Panc1 (cell line): ENCODE data around the gene CDK6. TPM values are rescaled to one million over a fixed set of nuclear protein-coding genes. Genes with fewer than 3 reads are reported as not detected.

Experiments used
- ATAC-seq: fragments of 200-7000 bp; cut with Tn5 transposase; 2 replicates; pipeline ENCODE4 v1.9.1; 2020; ENCODE audit warnings: mild to moderate bottlenecking, moderate library complexity
- BruUV-seq: library from RNA; stranded (reverse); fragments of 400-500 nt; replicated peaks from 2 replicates; lab custom pipeline; 2021; lab: Mats Ljungman, UMichigan
- CTCF ChIA-PET: fragments of 300-600 bp; sonication (Branson Sonifier 250); formaldehyde crosslinking; loops from one replicate; lab custom pipeline; 2022; ENCODE audit warnings: antibody characterized with exemption; lab: Charles Lee
- POLR2A ChIA-PET: fragments of 300-600 bp; sonication (Branson Sonifier 250); formaldehyde crosslinking; loops from one replicate; lab custom pipeline; 2022; ENCODE audit warnings: antibody characterized with exemption; lab: Charles Lee
- DNase-seq: peaks from one replicate; pipeline ENCODE4 v3.0.0-alpha.2; 2010; ENCODE audit warnings: low read depth, low spot score
- H3K27ac ChIP-seq: 2 replicates; pipeline ENCODE4 v1.5.1; 2011; ENCODE audit warnings: mild to moderate bottlenecking, low read length, inconsistent platforms
- H3K27me3 ChIP-seq: fragments of 200-500 bp; sonication (Bioruptor generic); 2 replicates; pipeline ENCODE4 v1.6.0; 2014; ENCODE audit warnings: low read length, inconsistent platforms; ENCODE audit not compliant: control insufficient read depth, insufficient read depth
- H3K36me3 ChIP-seq: fragments of 200-500 bp; sonication (Bioruptor generic); 2 replicates; pipeline ENCODE4 v1.5.1; 2014; ENCODE audit warnings: inconsistent platforms, mild to moderate bottlenecking, low read length, moderate library complexity; ENCODE audit not compliant: control insufficient read depth, insufficient read depth
- H3K4me1 ChIP-seq: 2 replicates; pipeline ENCODE4 v1.5.1; 2011; ENCODE audit warnings: inconsistent platforms, mild to moderate bottlenecking, low read length, moderate library complexity; ENCODE audit not compliant: control insufficient read depth, insufficient read depth
- H3K4me3 ChIP-seq, 2 experiments: 2 replicates each; pipeline ENCODE4 v1.5.1; 2011 to 2012; ENCODE audit warnings: low read depth in 2 of 2, low read length in 2 of 2, mild to moderate bottlenecking in 2 of 2, inconsistent platforms in 1 of 2, moderate library complexity in 1 of 2
- H3K9me3 ChIP-seq: fragments of 200-500 bp; sonication (Bioruptor generic); 2 replicates; pipeline ENCODE4 v1.5.1; 2014; ENCODE audit warnings: low read depth, mild to moderate bottlenecking, inconsistent platforms, low read length, moderate library complexity; ENCODE audit not compliant: control insufficient read depth, insufficient read depth
- POLR2AphosphoS5 ChIP-seq: IDR thresholded peaks from 2 replicates; pipeline ENCODE4 v1.6.1; 2012; ENCODE audit warnings: mild to moderate bottlenecking, low read depth, low read length, moderate library complexity
- SIN3A ChIP-seq: IDR thresholded peaks from 2 replicates; pipeline ENCODE4 v1.6.1; 2012; ENCODE audit warnings: low read depth, mild to moderate bottlenecking, low read length, moderate library complexity, borderline replicate concordance; ENCODE audit not compliant: insufficient read depth
- TCF7L2 ChIP-seq: IDR thresholded peaks from 2 replicates; pipeline ENCODE4 v1.6.1; 2011; ENCODE audit warnings: mild to moderate bottlenecking, low read depth, low read length, inconsistent platforms
- in situ Hi-C: cut with HindIII; loops from 2 replicates; pipeline ENCODE4 v1.10.0; 2016; ENCODE audit warnings: low sequenced_read_pairs, low pct_unique_long_range_greater_than_20kb
- intact Hi-C: fragments of 100-400 bp; cut with micrococcal nuclease; formaldehyde crosslinking; loops from one replicate; pipeline ENCODE4 v1.10.0; 2022; ENCODE audit not compliant: unreplicated experiment
- total RNA-seq: library from RNA; stranded (reverse); gene quantifications from one replicate; pipeline ENCODE4 v1.2.1, GENCODE V29; 2021; ENCODE audit not compliant: unreplicated experiment
- TF ChIP-seq, protein P1 (sequence below), 2 experiments: IDR thresholded peaks; 2 replicates each; pipeline ENCODE4 v1.6.1; 2011 to 2012; ENCODE audit warnings: low read depth in 2 of 2, control low read depth in 1 of 2, low read length in 1 of 2, mild to moderate bottlenecking in 1 of 2, moderate library complexity in 1 of 2; ENCODE audit not compliant: insufficient read depth in 1 of 2
- TF ChIP-seq, protein P2 (sequence below): fragments of 450-650 bp; IDR thresholded peaks from 2 replicates; pipeline ENCODE4 v1.5.1; 2017; ENCODE audit warnings: mild to moderate bottlenecking

CDK6 gene
- total RNA-seq, 1 experiment from 2014 or later, result 57.4 TPM

DNA sequence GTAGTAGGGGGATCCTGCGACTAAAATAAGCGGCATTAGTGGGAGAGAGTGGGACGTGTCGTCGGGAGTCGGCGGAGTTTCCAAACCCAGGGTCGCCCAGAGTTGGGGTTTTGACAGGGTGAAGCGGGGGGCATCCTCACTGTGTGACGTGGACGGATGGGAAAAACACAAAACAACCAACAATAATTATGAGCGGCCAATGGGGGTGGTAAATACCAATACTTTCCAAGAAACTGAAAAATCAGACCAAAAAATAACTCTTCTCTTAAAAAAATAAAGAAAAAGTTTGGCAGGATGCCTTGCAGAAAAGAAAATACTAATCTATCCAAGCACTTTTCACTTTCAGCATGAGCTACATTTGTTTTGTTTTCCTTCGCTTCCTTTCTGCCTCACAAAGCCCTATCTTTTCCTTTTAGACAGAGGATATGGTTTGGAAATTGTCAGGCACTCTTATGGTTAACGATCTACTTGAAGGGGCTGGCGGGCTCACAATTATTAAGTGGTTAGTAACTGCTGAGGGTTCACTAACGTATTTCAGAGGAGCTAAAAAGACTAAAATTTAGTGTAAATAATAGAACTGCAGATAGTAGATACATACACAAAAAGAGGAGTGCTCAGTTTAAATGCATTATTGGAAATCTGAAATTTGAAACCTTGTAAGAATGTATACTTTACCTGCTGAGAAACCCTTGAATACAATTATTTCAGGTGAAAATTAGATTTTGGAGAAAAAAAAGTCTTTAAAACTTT is 802 bp upstream of the CDK6 start:
- CTCF ChIA-PET, result interaction anchor here (0.5 kb wide), 1 partner anchor 309 kb away, joined by 3 read pairs; the partner anchor contains the start of genes PEX1 and RBM48
- Histone ChIP-seq H3K27me3 (no peaks in the 10 kb centered on the region; the same call in 1 of the 2 replicates), H3K9me3 (no peaks in the 10 kb centered on the region), H3K4me1 (0 out of 2 replicates have a peak, but pooled peaks cover 3% of the 10 kb centered on the region), H3K36me3 (peaks cover 2% of the 10 kb centered on the region), H3K4me3 (peak overlapping the region; percentile 94 to 97), H3K27ac (peak overlapping the region; percentile 40)
- in situ Hi-C loops, result no loop called here
- POLR2A ChIA-PET, result interaction anchor here (0.5 to 0.7 kb wide), 2 partner anchors 198 to 245 kb away, joined by 3 to 5 read pairs; no protein-coding TSS in a partner anchor
- ATAC-seq (no peak), DNase-seq (no peak)
- intact Hi-C loops, result loop anchor here (1.0 kb wide), 1 partner anchor 218 kb away; no protein-coding TSS in a partner anchor
- BruUV-seq, result TSS peak; percentile 43
- TF ChIP-seq POLR2AphosphoS5 (no peak), SIN3A (no peak), TCF7L2 (no peak)
- TF ChIP-seq, protein P1, sequence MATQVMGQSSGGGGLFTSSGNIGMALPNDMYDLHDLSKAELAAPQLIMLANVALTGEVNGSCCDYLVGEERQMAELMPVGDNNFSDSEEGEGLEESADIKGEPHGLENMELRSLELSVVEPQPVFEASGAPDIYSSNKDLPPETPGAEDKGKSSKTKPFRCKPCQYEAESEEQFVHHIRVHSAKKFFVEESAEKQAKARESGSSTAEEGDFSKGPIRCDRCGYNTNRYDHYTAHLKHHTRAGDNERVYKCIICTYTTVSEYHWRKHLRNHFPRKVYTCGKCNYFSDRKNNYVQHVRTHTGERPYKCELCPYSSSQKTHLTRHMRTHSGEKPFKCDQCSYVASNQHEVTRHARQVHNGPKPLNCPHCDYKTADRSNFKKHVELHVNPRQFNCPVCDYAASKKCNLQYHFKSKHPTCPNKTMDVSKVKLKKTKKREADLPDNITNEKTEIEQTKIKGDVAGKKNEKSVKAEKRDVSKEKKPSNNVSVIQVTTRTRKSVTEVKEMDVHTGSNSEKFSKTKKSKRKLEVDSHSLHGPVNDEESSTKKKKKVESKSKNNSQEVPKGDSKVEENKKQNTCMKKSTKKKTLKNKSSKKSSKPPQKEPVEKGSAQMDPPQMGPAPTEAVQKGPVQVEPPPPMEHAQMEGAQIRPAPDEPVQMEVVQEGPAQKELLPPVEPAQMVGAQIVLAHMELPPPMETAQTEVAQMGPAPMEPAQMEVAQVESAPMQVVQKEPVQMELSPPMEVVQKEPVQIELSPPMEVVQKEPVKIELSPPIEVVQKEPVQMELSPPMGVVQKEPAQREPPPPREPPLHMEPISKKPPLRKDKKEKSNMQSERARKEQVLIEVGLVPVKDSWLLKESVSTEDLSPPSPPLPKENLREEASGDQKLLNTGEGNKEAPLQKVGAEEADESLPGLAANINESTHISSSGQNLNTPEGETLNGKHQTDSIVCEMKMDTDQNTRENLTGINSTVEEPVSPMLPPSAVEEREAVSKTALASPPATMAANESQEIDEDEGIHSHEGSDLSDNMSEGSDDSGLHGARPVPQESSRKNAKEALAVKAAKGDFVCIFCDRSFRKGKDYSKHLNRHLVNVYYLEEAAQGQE (IDR thresholded peaks at IDR 0.05; ENCODE audit: insufficient read depth in 1 of 2, low read depth in 2 of 2, low read length in 1 of 2), result no peak
- TF ChIP-seq, protein P2, sequence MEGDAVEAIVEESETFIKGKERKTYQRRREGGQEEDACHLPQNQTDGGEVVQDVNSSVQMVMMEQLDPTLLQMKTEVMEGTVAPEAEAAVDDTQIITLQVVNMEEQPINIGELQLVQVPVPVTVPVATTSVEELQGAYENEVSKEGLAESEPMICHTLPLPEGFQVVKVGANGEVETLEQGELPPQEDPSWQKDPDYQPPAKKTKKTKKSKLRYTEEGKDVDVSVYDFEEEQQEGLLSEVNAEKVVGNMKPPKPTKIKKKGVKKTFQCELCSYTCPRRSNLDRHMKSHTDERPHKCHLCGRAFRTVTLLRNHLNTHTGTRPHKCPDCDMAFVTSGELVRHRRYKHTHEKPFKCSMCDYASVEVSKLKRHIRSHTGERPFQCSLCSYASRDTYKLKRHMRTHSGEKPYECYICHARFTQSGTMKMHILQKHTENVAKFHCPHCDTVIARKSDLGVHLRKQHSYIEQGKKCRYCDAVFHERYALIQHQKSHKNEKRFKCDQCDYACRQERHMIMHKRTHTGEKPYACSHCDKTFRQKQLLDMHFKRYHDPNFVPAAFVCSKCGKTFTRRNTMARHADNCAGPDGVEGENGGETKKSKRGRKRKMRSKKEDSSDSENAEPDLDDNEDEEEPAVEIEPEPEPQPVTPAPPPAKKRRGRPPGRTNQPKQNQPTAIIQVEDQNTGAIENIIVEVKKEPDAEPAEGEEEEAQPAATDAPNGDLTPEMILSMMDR, result no peak

DNA sequence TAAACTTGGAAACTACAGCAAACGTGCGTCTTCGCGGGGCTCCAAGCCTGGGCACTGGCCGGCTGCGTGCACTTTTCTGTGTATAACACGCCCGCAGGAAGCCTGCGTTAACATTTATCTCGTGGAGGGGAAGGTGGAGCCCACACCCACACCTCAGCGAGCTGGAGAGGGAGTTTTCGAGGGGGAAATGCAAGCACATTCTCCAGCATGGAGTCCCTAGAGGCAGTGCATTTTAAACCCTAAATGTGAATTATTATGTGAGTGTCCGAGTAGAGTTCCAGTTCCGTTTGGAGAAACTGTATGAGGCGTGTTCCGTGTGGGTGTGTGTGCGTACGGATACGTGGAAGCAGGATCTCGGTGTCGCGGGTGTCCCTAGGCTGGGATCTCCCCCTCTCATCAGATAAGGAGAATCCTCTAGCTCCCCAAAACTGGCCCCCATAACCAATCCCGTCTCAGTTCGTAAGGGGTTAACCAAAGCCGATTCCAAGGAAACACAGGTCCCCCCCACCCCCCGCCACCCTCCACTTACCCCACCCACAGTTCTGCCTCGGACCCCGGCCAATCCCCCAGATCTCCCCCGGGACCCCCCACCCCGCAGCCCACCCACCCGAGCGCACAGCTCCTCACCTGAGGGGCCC is 403 bp downstream of the CDK6 start:
- Histone ChIP-seq H3K36me3 (peaks cover 2% of the 10 kb centered on the region), H3K4me1 (peaks cover 14% of the 10 kb centered on the region), H3K27me3 (no peaks in the 10 kb centered on the region; the same call in 1 of the 2 replicates), H3K9me3 (no peaks in the 10 kb centered on the region), H3K27ac (peak overlapping the region; percentile 89), H3K4me3 (peak overlapping the region; percentile 94 to 97)
- peak; percentile 2; the same call in 1 of the 2 replicates for ATAC-seq
- DNase-seq, result no peak
- in situ Hi-C loops (no loop called here), intact Hi-C loops (loop anchor here (1.0 kb wide), 1 partner anchor 219 kb away; no protein-coding TSS in a partner anchor)
- no TSS peak for BruUV-seq
- CTCF ChIA-PET, result interaction anchor here (0.7 kb wide), 1 partner anchor 588 kb away, joined by 3 read pairs; no protein-coding TSS in a partner anchor
- POLR2A ChIA-PET, result interaction anchor here (0.7 kb wide), 1 partner anchor 203 kb away, joined by 3 read pairs; no protein-coding TSS in a partner anchor
- TF ChIP-seq TCF7L2 (no peak), SIN3A (no peak), POLR2AphosphoS5 (no peak)
- TF ChIP-seq, protein P1 (IDR thresholded peaks at IDR 0.05; ENCODE audit: insufficient read depth in 1 of 2, low read depth in 2 of 2, low read length in 1 of 2), result no peak
- TF ChIP-seq, protein P2, result no peak
